NCI-H146 (cell line): ENCODE measurements around the gene APEH.

Experiments
- DNase-seq: peaks from one replicate; lab custom pipeline; 2025; lab: John Stamatoyannopoulos, UW

APEH gene

GRCh38 chr3:49714728-49715550, 40.8 kb downstream of the APEH start:
- no peak for DNase-seq

- no peak for DNase-seq
Measured at GRCh38 chr3:49715611-49716121, 41.5 kb downstream of the APEH start.

GRCh38 chr3:49716169-49716568, 42.0 kb downstream of the APEH start:
- DNase-seq, result no peak

DNA sequence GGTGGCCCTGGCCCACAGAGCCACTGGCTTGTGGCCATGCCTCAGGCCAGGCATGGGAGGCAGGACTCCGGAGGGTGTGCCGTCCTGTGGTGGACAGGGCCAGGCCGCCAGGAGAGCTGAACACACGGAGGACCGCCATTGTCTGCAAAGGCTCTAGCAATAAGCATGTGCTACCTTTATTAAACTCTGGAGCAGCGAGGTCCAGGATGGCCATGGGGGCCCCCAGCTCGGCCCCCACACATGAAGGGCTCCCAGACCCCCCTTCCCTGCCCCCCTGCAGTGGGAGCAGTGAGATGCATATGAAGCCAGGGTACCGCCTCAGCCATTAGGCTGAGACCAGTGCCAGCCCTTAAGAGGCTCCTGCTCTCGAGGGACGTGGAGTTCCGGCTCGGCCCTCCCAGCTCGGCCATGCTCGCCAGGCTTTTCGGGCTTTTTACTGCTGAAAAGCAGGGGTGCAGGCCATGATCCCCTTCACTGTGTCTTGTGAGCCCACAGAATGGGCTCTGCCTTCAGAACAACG, 42.6 kb downstream of the APEH start:
- no peak for DNase-seq

DNA sequence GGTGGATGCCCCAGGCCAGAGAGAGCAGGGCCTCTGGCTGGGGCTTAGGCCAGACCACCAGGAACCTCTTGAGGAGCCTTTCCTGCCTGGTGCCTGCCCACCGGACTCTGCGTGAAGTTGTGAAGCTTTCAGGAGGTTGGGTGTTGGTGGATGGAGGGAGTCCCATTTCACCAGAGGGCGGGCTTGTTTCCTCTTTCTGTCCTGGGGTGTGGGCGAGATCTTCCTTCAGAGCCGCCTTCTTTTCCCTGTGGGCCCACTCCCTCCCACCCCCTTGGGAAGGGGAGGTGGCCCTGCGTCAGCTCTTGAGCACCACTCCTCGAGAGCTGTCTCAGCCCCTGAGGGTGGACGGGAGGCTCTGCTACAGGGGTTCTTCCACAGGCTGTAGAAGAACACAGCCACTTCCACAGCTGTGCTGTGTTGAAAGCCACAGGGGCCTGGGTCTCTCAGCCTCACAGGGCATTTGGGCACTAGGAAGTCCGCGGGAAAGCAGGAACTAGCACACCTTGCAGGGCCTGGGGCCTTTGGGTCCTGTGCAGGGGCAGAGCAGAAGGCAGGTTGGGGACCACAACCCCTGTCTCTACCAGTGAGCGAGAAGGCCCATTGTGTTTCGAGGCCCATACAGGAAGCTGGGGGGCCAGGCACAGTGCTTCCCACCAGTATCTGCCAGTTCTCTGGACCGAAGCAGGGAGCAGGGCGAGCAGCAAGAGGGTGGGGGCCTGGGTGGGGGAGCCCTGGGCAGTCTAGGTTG, 43.2 kb downstream of the APEH start:
- DNase-seq, result no peak

DNA sequence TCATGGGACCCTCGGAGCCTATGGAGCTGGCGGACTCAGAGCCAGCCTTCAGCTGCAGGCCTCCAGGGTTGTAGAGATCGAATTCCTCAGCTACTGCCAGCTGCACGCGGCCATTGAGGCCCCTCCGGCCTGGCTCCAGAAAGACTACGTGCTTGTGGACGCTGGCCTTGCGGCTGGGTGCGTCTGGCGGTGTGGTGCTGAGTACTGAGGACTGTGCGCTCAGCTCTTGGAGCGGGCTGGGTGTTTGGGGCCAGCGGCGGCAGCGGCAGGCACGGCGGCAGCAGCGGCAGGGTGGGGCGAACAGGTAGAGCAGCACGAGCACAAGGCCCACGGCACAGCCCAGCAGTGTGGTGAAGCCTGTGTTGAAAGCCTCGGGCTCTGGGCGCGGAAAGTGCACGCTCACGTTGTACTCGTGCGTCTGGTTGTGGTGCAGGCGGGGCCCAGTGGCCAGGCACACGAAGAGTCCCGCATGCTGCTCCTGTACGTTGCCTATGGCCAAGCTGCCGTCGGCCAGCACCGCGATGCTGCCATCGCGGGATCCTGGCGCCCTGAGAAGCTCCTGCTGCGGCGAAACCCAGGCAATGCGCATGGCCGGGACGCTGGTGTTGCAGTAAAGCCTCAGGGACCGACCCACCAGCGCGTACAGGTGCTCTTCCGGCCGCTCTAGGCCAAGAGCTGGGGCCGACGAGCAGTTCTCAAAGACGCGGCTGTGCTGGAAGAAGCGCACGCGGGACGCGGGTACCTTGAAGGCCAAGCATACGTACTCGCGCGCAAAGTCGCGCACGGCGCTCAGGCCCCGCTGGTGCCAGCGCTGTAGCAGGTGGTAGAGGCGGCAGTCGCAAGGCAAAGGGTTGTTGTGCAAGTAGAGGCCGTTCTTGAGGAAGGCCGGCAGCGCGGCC, 44.1 kb downstream of the APEH start:
- DNase-seq, result no peak

- DNase-seq, result peak; percentile 33
Measured at GRCh38 chr3:49718858-49719213, 44.7 kb downstream of the APEH start.

DNA sequence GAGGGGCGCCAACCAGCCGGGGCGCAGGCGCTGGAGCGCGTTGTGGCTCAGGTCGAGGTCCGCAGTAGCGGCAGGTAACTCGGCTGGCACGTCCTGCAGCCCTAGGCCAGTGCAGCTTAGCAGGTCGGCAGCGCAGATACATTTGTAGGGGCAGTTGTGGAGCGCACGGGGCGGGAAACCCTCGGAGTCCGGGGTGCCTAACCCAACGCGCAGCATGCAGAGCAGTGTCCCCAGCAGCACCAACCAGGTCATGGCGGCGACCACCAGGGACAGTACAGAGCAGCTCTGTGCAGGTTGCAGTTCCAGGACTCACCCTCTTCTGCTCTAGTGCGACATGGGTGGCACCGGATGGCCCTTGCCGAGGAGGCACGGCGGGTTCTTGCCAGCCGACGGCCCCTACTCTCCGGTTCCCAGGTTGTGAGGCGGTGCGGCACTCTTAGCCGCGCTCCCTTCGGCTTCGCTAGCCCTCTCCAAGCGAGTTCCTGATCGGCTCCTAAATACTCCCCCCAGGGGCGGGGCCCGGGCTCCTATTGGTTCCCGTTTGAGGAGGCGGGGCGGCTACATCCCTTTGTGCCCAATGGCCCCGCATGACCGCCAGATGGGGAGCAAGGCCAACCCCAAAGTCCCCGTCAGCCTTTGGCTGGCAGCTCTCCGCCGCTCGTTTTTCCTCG, 45.2 kb downstream of the APEH start, which contains the start of gene AMIGO3:
AMIGO3 (minus strand) TSS at position 471 of the 671 bp plus-strand sequence; CDS start at position 252, 219 bp downstream.
- peak; percentile 91 for DNase-seq

DNA sequence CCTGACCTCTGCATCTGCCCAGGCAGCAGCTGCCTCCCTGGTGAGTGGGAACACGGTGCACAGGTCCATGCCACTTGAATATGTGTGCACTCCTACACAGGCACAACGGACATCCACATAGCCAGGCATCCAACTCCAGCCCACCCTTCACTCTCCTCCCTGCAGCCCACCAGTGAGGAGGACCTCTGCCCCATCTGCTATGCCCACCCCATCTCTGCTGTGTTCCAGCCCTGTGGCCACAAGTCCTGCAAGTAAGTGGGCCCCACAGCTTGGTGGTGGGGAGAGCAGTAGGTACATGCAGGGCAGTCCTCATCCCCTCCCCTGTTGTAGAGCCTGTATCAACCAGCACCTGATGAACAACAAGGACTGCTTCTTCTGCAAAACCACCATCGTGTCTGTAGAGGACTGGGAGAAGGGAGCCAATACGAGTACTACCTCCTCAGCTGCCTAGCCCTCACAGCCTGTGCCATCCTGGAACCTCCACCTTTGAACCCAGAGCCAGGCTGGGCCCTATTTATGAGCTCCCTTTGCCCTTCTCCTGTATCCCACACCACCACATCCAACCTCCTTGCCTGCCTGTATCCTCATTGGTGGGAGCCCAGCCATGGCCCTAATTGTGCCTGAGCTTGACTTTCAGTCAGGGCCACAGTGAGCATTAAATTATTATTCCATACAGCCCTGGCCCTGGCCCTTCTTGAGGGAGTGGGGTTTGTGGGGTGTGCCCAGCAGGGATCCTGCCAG, 46.9 kb downstream of the APEH start:
- DNase-seq, result no peak

GRCh38 chr3:49721596-49721895, 47.4 kb downstream of the APEH start:
- DNase-seq, result no peak

DNA sequence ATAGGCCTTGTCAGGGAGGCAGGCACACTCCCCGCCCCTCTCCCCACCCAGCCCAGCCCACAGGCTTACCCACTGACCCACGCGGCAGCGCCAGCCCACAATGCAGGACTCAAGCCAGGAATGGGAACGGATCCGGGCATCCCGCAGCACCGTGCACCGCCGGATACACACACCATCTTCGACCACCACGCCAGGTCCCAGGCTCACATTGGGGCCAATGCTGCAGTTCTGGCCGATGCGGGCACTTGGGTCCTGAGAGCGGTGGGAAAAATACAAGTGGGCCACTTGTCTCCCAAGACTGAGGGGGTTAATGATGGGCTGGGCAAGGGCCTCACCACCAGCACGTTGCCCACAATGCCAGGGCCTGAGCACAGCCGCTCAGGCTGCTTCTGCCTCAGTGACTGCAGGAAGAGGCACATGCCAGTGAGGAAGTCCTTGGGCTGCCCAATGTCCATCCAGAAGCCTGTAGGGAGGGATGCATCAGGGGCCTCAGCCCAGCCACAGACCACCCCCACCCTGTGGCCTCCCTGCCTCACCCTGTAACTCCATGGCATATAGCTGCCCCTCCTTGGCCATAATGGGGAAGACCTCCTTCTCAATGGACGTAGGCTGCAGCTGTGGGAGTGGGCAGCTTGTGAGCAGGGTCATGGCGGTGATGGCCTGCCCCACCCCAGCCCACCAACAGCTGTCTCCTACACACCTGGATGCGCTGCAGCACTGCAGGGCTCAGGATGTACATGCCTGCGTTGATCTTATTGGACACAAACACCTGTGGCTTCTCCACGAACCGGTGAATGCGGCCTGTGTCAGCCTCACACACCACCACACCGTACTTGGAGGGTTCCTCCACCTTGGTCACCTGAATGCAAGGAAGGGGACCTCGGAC, 48.0 kb downstream of the APEH start:
- DNase-seq, result no peak

DNA sequence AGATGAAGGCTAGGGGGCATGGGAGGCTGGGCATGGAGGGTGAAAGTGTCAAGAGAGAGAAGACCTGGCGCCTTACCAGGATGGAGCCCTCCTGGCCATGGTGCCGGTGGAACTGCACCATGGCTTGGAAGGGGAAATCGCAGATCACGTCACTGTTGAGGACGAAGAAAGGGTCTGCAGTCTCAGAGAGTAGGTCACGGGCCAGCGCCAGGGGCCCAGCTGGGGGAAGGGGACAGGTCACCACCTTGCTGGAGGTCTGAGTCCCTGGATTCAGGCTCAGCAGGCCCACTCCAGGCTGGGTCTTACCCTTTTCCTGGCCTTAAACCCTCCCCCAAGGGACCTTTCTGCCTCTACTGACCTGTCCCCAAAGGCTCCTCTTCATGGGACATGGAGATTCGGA, 48.7 kb downstream of the APEH start:
- DNase-seq, result no peak

- peak; percentile 27 for DNase-seq
Measured at GRCh38 chr3:49723296-49723627, 49.1 kb downstream of the APEH start.

DNA sequence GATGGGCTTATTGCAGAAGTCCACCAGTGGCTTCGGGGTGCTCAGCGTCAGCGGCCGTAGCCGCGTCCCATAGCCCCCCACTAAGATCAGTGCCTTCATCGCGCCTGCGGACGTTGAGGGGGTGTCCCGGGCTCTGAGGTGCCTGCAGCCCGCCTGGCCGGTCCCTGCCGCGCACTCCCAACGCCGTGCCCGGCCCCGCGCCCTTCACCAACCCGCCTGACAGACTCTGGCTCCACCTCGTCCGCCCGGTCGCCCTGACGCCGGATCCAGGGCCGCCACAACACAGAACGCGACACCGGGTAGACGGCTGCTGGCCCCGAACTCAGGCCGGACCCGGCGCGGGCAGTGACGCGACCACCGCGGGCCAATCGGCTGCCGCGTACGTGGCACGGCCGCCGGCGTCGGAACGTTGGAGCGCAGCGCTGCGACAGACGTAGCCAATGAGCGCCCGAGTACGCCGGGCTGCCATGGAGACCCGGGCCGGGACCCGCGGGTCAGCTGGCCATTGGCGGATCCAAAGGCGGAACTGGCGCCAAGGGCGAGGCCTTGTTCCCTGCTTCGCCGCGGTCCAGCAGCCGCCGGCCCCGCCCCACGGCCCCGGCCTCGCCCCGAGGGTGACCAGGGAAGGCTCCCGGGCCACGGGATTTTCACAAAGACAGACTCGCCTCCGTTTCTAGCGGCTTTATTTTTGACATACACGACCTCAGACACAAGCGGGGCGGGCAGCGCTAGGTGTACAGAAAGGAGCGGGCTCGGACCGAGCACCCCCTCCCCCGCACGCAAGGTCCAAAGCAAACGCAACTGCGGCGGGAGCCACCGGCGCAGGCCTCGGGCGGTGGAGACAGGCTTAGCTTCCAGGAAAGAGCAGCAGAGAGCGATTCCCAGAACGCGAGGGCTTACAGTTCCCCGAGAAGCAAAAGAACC, 49.7 kb downstream of the APEH start, which contains the start of gene GMPPB:
GMPPB (minus strand) TSS at position 324 of the 924 bp plus-strand sequence; CDS start at position 99, 225 bp downstream.
- DNase-seq, result peak; percentile 91

GRCh38 chr3:49724586-49724985, 50.4 kb downstream of the APEH start:
- no peak for DNase-seq

DNA sequence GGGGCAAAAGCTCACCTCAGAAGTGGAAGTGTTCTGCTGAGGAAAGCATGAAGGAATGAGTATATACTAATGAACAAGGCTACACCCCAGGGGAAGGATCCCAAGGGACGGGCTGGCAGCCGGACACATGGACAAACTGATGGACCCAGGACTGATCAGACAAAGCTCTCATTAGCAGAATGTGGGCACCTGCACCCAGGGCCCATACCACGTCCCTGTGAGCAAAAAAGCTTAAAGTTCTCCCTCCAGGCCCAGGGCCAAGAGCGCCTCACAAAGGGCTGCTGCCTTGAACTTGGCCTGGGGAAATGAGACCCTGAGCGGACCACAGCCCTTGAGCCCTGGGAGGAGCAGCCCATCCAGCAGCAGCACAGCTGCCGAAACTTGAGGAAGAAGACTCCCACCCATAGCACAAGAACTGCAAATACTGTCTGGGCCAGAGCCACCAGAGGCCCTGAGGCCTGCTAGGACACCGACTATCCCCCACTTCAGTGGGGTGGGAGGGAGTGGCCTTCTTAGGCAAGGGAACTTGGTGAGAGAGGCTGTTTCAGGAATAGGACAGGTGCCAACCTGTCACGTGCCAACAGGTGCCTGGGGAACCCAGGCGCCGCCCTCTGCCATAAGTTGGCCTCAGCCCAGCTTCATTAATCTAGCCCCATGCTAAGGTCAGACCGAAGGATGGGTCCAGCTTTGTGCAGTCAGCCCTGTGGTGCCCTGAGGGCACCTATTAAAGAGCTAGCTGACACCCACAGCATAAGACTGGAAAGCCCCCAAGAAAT, 51.9 kb downstream of the APEH start:
- no peak for DNase-seq

- DNase-seq, result no peak
Measured at GRCh38 chr3:49727154-49727923, 53.2 kb downstream of the APEH start.
